Trophoblast cell (in vitro differentiated cells and primary cell): ENCODE data around the gene LRTM2.

Experiments used
- DNase-seq, 2 donors: peaks; one replicate each; pipeline ENCODE4 v3.0.0-alpha.2; 2016
- H2AFZ ChIP-seq: 2 replicates; pipeline ENCODE4 v1.6.1; 2013; ENCODE audit warnings: low read length, moderate library complexity, mild to moderate bottlenecking; ENCODE audit not compliant: insufficient read depth, poor library complexity
- H2AK5ac ChIP-seq: 2 replicates; pipeline ENCODE4 v1.6.1; 2013; ENCODE audit warnings: mild to moderate bottlenecking, low read length
- H2BK120ac ChIP-seq: 2 replicates; pipeline ENCODE4 v1.6.1; 2013; ENCODE audit warnings: low read length, mild to moderate bottlenecking, moderate library complexity; ENCODE audit not compliant: insufficient read depth, poor library complexity
- H2BK12ac ChIP-seq: 2 replicates; pipeline ENCODE4 v1.6.1; 2013; ENCODE audit warnings: mild to moderate bottlenecking, low read length, moderate library complexity
- H2BK5ac ChIP-seq: 2 replicates; pipeline ENCODE4 v1.6.1; 2013; ENCODE audit warnings: low read length, low read depth, moderate library complexity, mild to moderate bottlenecking; ENCODE audit not compliant: poor library complexity
- H3K14ac ChIP-seq: 2 replicates; pipeline ENCODE4 v1.6.1; 2013; ENCODE audit warnings: mild to moderate bottlenecking, low read length
- H3K18ac ChIP-seq: 2 replicates; pipeline ENCODE4 v1.6.1; 2013; ENCODE audit warnings: mild to moderate bottlenecking, low read length
- H3K23ac ChIP-seq: 2 replicates; pipeline ENCODE4 v1.6.1; 2013; ENCODE audit warnings: low read length
- H3K27ac ChIP-seq: 2 replicates; pipeline ENCODE4 v1.5.1; 2013; ENCODE audit warnings: low read depth, mild to moderate bottlenecking, inconsistent platforms, low read length, moderate library complexity
- H3K27me3 ChIP-seq: 2 replicates; pipeline ENCODE4 v1.6.1; 2013; ENCODE audit warnings: inconsistent platforms, mild to moderate bottlenecking, low read length, moderate library complexity; ENCODE audit not compliant: insufficient read depth
- H3K36me3 ChIP-seq, 2 experiments: 1 replicate in 1 of 2; 2 replicates in 1 of 2; pipeline ENCODE4 v1.6.1; 2013; ENCODE audit warnings: low read length in 2 of 2, mild to moderate bottlenecking in 2 of 2, moderate library complexity in 1 of 2; ENCODE audit not compliant: insufficient read depth in 2 of 2, control insufficient read depth in 1 of 2
- H3K4ac ChIP-seq: 2 replicates; pipeline ENCODE4 v1.6.1; 2013; ENCODE audit warnings: low read depth, mild to moderate bottlenecking, low read length, moderate library complexity
- H3K4me1 ChIP-seq, 2 experiments: 1 replicate in 1 of 2; 2 replicates in 1 of 2; pipeline ENCODE4 v1.6.1; 2013; ENCODE audit warnings: low read length in 2 of 2, mild to moderate bottlenecking in 2 of 2, moderate library complexity in 1 of 2; ENCODE audit not compliant: insufficient read depth in 2 of 2, control insufficient read depth in 1 of 2
- H3K4me2 ChIP-seq: 2 replicates; pipeline ENCODE4 v1.6.1; 2013; ENCODE audit warnings: inconsistent platforms, mild to moderate bottlenecking, low read length, moderate library complexity
- H3K4me3 ChIP-seq: 2 replicates; pipeline ENCODE4 v1.5.1; 2013; ENCODE audit warnings: mild to moderate bottlenecking, low read depth, low read length, inconsistent platforms
- H3K79me1 ChIP-seq: one replicate; pipeline ENCODE4 v1.6.1; 2013; ENCODE audit warnings: low read length
- H3K79me2 ChIP-seq: 2 replicates; pipeline ENCODE4 v1.6.1; 2013; ENCODE audit warnings: low read length, mild to moderate bottlenecking; ENCODE audit not compliant: control insufficient read depth, insufficient read depth, poor library complexity
- H3K9ac ChIP-seq: 2 replicates; pipeline ENCODE4 v1.6.1; 2013; ENCODE audit warnings: mild to moderate bottlenecking, low read length
- H3K9me3 ChIP-seq: 2 replicates; pipeline ENCODE4 v1.6.1; 2013; ENCODE audit warnings: low read depth, mild to moderate bottlenecking, control low read depth, inconsistent platforms, low read length; ENCODE audit not compliant: insufficient read depth
- H4K12ac ChIP-seq: 2 replicates; pipeline ENCODE4 v1.6.1; 2013; ENCODE audit warnings: low read depth, mild to moderate bottlenecking, low read length, moderate library complexity
- H4K8ac ChIP-seq: 2 replicates; pipeline ENCODE4 v1.6.1; 2013; ENCODE audit warnings: low read depth, mild to moderate bottlenecking, low read length, moderate library complexity
- H4K91ac ChIP-seq: one replicate; pipeline ENCODE4 v1.6.1; 2013; ENCODE audit warnings: low read depth, mild to moderate bottlenecking, low read length, moderate library complexity
- WGBS: extraction: QIAGEN DNeasy Blood & Tissue Kit; methylation state at CpG from one replicate; pipeline ENCODE4 v1.1.7; 2013; ENCODE audit warnings: missing lambda C conversion rate; ENCODE audit not compliant: insufficient read length, insufficient coverage; ENCODE audit errors: extremely low coverage; 5-methylcytosine and 5-hydroxymethylcytosine counted together

The LRTM2 gene

GRCh38 chr12:1841586-1842182, 21.3 kb downstream of the LRTM2 start:
- H4K8ac ChIP-seq: no peak overlapping the region
- no peaks in the 10 kb centered on the region for H3K36me3 ChIP-seq
- H3K9ac ChIP-seq: no peak overlapping the region
- no peak overlapping the region for H2BK120ac ChIP-seq
- H3K79me1 ChIP-seq: no peaks in the 10 kb centered on the region
- no peak overlapping the region for H2BK12ac ChIP-seq
- DNase-seq: no peak
- H3K23ac ChIP-seq: no peak overlapping the region
- no peak overlapping the region for H3K27ac ChIP-seq
- no peak overlapping the region for H4K12ac ChIP-seq
- no peak overlapping the region for H3K4me3 ChIP-seq
- no peak overlapping the region for H2AK5ac ChIP-seq
- H2AFZ ChIP-seq: no peak overlapping the region
- no peak overlapping the region for H2BK5ac ChIP-seq
- no peak overlapping the region for H3K4ac ChIP-seq
- H3K4me2 ChIP-seq: no peak overlapping the region
- WGBS: no CpG with 5 or more reads among the region's 13 CpGs
- peaks cover 3 to 4% of the 10 kb centered on the region in 2 experiments for H3K4me1 ChIP-seq
- H3K14ac ChIP-seq: no peak overlapping the region
- H3K18ac ChIP-seq: no peak overlapping the region
- H3K27me3 ChIP-seq: no peaks in the 10 kb centered on the region
- no peaks in the 10 kb centered on the region for H3K9me3 ChIP-seq
- H3K79me2 ChIP-seq: no peaks in the 10 kb centered on the region
- no peak overlapping the region for H4K91ac ChIP-seq

GRCh38 chr12:1842183-1842904, 22.0 kb downstream of the LRTM2 start:
- no peak overlapping the region for H2AK5ac ChIP-seq
- H3K27ac ChIP-seq: no peak overlapping the region
- H3K9me3 ChIP-seq: no peaks in the 10 kb centered on the region
- no peak for DNase-seq
- H4K12ac ChIP-seq: no peak overlapping the region
- no peak overlapping the region for H2BK5ac ChIP-seq
- H3K14ac ChIP-seq: no peak overlapping the region
- no peak overlapping the region for H3K18ac ChIP-seq
- H4K91ac ChIP-seq: no peak overlapping the region
- H2BK120ac ChIP-seq: no peak overlapping the region
- H3K4ac ChIP-seq: no peak overlapping the region
- no peak overlapping the region for H3K9ac ChIP-seq
- no peaks in the 10 kb centered on the region for H3K79me2 ChIP-seq
- H3K36me3 ChIP-seq: no peaks in the 10 kb centered on the region
- no CpG with 5 or more reads among the region's 18 CpGs for WGBS
- H2BK12ac ChIP-seq: no peak overlapping the region
- H3K79me1 ChIP-seq: no peaks in the 10 kb centered on the region
- no peak overlapping the region for H2AFZ ChIP-seq
- no peak overlapping the region for H4K8ac ChIP-seq
- H3K23ac ChIP-seq: no peak overlapping the region
- no peak overlapping the region for H3K4me3 ChIP-seq
- H3K4me2 ChIP-seq: no peak overlapping the region
- H3K4me1 ChIP-seq: peaks cover 3 to 4% of the 10 kb centered on the region in 2 experiments
- H3K27me3 ChIP-seq: no peaks in the 10 kb centered on the region

DNA sequence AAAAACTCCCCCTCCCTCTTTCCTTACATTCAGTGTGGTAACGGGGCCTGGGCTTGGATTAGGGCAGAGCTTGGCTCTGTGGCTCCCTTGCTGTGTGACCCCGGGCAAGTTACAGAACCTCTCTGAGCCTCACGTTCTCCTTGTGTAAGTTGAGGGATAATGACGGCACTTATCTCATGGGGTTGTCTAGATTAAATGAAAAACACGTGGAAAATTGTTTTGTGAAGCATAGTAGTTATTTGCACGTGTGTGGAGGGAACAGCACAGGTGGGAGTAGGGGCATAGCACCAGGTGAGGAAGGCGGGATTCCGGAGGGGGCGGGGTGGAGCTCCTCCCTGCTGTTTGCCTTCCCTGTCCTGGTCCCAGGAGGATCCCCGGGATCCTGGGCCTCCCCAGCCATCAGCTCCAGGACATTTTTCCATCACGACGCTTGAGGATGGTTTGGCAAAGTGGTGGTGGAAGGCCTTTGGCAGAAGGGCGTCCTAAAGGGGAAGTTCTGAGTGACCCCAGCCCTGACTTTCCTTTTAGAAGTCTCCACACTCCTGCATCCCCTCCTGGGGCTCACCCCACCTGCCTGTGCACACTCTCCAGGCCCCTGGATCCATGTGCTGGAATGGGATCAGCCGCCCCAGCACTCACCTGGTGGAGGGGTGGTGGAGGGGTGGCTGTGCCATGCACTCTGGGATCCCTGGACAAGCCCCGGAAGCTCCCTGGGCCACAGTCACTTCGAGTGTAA, 22.7 kb downstream of the LRTM2 start:
- no CpG with 5 or more reads among the region's 16 CpGs for WGBS
- no peak overlapping the region for H4K12ac ChIP-seq
- H3K36me3 ChIP-seq: no peaks in the 10 kb centered on the region
- H3K27me3 ChIP-seq: no peaks in the 10 kb centered on the region
- no peak overlapping the region for H4K91ac ChIP-seq
- no peak overlapping the region for H3K9ac ChIP-seq
- H2BK12ac ChIP-seq: no peak overlapping the region
- no peak overlapping the region for H3K14ac ChIP-seq
- H2AFZ ChIP-seq: no peak overlapping the region
- no peak overlapping the region for H2BK120ac ChIP-seq
- no peak overlapping the region for H3K4me3 ChIP-seq
- H4K8ac ChIP-seq: no peak overlapping the region
- H3K79me2 ChIP-seq: no peaks in the 10 kb centered on the region
- H2AK5ac ChIP-seq: no peak overlapping the region
- H3K27ac ChIP-seq: no peak overlapping the region
- no peak overlapping the region for H3K18ac ChIP-seq
- H3K79me1 ChIP-seq: no peaks in the 10 kb centered on the region
- H3K23ac ChIP-seq: no peak overlapping the region
- H3K4ac ChIP-seq: no peak overlapping the region
- H3K9me3 ChIP-seq: no peaks in the 10 kb centered on the region
- DNase-seq: no peak
- no peak overlapping the region for H2BK5ac ChIP-seq
- H3K4me2 ChIP-seq: no peak overlapping the region
- peaks cover 0 to 2% of the 10 kb centered on the region in 2 experiments for H3K4me1 ChIP-seq

- Histone ChIP-seq H2BK120ac (no peak overlapping the region), H3K4ac (no peak overlapping the region), H2AFZ (no peak overlapping the region), H3K9ac (no peak overlapping the region), H3K9me3 (no peaks in the 10 kb centered on the region), H3K18ac (no peak overlapping the region), H3K14ac (no peak overlapping the region), H3K79me2 (no peaks in the 10 kb centered on the region), H4K12ac (no peak overlapping the region), H4K8ac (no peak overlapping the region), H2AK5ac (no peak overlapping the region), H3K36me3 (no peaks in the 10 kb centered on the region), H3K4me2 (no peak overlapping the region), H4K91ac (no peak overlapping the region), H3K4me3 (no peak overlapping the region), H3K27ac (no peak overlapping the region), H3K4me1 (no peaks in the 10 kb centered on the region), H3K79me1 (no peaks in the 10 kb centered on the region), H3K23ac (no peak overlapping the region), H2BK5ac (no peak overlapping the region), H2BK12ac (no peak overlapping the region), H3K27me3 (no peaks in the 10 kb centered on the region)
- DNase-seq: no peak
- no CpG with 5 or more reads among the region's 3 CpGs for WGBS
These were observed 23.3 kb downstream of the LRTM2 start for GRCh38 chr12:1843641-1844005.
